Activated naive CD4-positive, alpha-beta T cell treated with anti-CD3 and anti-CD28 coated beads, Interleukin-2, amount 50 U/mL, for 16 hours (primary cell): ENCODE data around the gene MAVS.

ENCODE experiments used
- DNase-seq: peaks from one replicate; pipeline ENCODE4 v3.0.0-alpha.2; 2020

The MAVS gene

DNA sequence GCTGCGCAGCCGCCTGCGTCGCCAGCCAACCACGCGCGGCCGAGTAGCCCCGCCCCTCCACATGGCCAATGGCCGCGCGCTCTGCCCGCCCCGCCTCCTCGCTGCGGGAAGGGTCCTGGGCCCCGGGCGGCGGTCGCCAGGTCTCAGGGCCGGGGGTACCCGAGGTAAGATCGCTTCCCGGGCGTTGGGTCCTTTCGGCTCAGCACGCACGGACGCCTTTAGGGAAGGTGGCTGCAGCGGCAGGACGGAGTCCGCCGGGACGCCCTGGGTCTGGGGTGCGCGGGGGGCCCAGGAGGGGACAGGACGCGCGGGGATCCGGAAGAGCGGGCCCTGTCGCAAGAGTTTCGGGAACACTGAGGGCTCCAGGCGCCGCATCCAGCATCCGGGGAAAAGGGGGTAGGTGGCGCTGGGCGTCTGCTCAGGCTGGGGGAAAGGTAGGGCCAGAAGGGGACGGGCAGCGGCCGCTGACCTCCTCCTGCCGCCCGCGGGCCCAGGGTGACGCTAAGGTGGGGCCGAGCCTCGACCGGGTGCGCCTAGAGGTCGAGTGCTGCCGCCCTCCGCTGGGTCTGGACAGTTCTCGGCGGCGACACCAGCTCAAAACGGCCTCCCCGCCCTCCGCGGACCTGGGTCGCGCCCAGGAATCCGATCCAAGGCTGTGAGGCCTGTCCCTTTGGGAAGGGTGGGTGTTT, at the start of gene MAVS:
MAVS (plus strand) TSS at position 95 of the 689 bp plus-strand sequence. CDS start 7,791 bp downstream, outside the sequence.
- peak; percentile 89 for DNase-seq

DNA sequence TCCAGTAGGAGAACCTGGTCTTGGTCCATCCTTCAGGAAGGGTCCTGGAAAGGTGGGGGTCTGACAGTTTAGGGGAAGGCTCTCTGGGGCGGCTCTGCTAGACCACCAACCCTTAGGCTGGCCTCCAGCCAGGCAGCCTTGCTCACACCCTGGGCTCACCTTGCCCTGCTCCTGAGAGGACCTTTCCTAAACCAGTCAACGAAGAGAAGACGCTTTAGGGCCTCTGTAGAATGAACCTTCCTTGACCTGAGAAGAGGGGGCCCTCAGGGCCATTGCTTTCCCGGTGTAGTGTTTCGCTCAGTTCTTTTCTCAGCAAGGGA, 49.4 kb upstream of the MAVS start:
- DNase-seq, result no peak

DNA sequence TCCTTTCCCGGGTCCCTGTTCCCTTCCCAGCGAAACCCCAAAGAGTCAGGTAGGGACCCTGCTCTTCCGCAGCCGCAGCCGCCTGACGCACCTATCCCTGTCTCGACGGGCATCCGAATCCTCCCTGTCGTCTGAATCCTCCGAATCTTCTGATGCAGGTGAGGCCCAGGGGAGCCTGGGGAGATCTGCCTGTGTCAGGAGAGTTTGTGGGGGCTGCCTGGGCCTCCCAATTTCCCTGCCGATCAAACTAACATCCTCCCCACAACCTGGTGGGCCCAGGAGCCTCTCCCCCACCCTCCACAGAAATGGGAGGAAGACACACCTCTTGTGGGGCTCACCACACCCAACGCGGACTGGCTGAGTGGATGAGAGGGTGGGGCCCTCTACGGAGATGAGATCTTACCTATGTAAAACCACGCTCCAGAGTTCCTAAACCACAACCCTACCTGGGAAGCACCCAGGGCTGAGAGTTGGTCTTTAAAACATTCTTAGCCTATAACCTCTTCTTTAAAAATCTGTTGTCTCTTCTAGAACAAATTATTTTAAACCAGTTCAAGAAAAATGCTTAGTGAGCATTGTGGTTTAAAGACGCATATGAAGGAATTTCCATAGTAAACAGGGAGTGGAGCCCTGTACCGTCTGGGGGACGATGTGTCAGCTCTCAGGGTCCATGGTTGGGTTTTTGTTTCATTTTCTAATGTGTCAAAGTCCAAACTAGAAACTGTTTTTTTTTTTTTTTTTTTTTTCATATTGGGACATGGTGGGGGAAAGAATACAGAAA, 48.9 kb upstream of the MAVS start:
- peak; percentile 40 for DNase-seq

DNA sequence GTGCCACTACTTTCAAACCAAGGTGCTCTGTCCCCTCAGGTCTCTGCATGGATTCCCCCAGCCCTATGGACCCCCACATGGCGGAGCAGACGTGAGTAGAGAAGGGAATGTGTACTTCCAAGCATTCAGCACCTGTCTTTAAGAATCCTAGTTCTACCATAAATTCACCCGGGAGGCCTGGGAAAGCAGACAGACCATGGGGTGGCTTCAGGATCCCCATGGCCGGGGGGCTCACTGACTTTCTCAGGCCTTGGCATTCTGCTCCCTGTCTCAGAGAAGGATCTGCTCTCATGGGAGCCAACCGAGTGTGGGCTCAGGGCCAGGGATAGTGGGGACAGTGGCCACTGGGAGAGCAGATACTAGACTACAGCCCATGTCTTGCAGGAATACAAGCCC, 48.3 kb upstream of the MAVS start:
- no peak for DNase-seq

GRCh38 chr20:3798908-3799248, 47.8 kb upstream of the MAVS start:
- no peak for DNase-seq

DNA sequence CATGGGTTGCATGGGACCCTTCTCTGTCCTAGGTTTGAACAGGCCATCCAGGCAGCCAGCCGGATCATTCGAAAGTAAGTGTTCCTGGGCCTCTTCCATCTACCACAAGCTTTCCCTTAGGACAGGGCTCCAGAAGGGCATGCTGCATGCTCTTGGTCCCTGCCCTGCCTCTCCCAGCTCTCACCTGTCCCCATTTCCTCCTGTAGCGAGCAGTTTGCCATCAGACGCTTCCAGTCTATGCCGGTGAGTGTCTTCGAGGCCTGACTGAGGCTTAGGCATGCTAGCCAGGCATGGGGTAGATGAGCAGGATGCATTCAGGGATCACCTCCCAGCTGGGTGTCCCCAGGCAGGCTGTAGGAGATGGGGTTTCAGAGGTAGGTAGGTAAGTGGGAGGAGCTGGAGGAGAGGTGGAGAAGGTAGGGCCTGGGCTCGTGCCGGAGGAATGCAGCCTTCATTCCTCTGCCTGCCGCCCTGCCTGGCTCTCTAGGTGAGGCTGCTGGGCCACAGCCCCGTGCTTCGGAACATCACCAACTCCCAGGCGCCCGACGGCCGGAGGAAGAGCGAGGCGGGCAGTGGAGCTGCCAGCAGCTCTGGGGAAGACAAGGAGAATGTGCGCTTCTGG, 46.3 kb upstream of the MAVS start:
- DNase-seq, result no peak

- DNase-seq, result no peak
Measured at GRCh38 chr20:3800878-3801260, 45.8 kb upstream of the MAVS start.

DNA sequence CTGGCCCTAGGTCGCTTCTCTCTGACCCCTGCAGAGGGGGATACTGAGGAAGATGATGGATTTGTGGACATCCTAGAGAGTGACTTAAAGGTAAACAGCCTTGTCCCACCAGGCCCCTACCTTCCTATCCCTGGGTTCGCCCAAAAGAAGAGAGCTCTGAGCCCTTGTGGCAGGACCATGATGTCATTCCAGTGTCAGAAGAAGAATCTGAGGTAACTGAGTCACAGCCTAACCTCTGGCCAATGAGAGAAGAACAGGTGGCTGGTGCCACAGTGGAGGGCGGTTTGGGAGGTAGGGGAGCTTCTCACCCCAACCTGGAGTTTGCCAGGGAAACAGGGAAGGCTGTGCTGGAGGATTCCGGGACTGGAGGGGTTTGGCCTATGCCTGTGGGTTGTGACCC, 45.3 kb upstream of the MAVS start:
- DNase-seq, result no peak

DNA sequence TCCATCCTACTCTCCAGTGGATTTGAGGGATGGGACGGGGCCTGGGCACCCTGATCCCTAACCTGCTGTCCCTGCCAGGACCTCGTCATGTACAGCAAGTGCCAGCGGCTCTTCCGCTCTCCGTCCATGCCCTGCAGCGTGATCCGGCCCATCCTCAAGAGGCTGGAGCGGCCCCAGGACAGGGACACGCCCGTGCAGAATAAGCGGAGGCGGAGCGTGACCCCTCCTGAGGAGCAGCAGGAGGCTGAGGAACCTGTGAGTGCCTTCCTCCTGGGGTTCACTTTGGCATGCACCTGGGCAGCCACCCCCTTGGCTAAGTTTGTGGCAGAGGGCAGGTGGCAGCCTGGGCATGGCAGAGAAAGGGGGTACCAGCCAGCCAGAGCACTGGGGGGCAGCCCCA, 44.8 kb upstream of the MAVS start:
- no peak for DNase-seq

DNA sequence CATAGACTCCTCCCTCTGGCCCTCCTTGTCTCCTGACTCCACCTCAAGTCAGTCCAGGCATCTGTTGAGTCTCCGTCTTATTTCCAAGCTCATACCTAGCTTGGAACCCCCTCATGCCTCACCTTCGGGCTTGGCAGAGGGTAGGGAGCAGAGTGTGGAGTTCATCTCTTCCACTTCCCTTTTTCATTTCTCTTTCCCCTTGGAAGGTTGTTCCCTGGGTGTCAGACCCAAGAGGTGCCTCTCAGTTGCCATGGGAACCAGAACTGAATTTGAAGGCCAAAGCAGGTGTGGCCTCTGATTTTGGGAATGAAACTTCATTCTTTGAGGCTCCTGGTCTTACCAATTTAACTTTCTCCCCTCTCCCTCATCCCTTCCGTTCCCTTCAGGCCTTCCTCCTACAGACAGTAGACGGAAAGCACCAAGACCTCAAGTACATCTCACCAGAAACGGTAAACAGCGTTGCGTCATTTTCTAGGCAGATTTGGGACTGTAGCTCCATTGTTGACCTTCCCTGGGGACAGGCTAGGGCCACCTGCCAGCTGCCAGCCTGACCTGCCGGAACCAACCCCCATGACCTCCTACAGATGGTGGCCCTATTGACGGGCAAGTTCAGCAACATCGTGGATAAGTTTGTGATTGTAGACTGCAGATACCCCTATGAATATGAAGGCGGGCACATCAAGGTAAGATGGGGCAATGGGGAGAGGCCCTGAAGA, 44.0 kb upstream of the MAVS start:
- DNase-seq, result no peak

DNA sequence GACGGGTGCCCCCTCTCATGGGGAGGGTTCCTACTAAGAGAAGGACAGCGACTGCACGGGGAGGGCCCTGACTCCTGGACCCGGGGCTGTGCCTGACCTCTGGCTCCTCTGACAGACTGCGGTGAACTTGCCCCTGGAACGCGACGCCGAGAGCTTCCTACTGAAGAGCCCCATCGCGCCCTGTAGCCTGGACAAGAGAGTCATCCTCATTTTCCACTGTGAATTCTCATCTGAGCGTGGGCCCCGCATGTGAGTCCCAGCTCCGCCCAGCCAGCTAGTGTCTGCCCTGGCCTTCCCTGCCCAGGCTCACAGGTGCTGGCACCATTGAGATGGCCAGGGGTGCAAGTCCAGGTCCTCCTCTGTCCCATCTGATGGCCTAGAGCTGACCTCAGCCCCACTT, 43.3 kb upstream of the MAVS start:
- DNase-seq, result no peak

DNA sequence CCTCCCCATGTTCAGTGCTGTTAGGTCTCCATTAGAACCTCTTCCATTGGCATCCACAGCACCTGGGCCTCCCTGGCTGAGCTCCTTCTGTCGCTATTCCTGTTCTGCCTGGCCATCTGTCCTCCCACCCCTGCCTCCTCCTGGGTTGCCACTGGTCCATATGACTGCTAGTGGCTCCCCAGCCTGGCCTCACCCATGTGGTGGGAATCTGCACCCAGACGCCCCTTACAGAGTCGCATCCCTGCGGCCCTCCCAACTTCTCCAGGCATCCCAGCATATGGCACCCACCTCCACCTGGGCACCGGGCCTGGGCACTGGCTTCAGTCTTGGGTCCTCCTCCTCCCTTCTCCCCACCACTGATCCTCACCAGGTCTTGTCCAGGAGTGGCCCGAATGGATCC, 42.8 kb upstream of the MAVS start:
- no peak for DNase-seq

DNA sequence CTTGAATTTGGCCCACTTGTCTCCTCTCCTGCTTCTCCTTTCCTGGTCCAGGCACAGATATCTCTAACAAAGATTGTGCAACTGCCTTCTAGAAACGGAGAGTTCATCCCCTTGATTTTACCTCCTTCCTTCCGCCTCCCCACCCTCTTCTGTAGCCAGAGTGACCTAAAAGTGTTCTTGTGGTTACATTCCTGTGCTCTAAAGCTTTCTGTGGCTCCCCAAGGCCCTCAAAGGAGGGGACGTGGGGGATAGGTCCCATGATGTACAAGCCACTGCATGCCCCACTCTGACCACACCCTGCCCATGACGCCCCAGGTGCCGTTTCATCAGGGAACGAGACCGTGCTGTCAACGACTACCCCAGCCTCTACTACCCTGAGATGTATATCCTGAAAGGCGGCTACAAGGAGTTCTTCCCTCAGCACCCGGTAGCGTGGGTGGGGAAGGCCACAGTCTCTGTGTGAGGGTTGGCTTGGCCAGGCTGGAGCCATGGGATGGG, 42.3 kb upstream of the MAVS start:
- no peak for DNase-seq

DNA sequence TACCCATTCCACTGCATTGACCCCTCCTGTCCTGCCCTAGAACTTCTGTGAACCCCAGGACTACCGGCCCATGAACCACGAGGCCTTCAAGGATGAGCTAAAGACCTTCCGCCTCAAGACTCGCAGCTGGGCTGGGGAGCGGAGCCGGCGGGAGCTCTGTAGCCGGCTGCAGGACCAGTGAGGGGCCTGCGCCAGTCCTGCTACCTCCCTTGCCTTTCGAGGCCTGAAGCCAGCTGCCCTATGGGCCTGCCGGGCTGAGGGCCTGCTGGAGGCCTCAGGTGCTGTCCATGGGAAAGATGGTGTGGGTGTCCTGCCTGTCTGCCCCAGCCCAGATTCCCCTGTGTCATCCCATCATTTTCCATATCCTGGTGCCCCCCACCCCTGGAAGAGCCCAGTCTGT, 41.9 kb upstream of the MAVS start:
- DNase-seq, result no peak

- DNase-seq, result no peak
Measured at GRCh38 chr20:3808544-3808943, 38.1 kb upstream of the MAVS start.

- DNase-seq, result peak; percentile 96
Measured at GRCh38 chr20:3811467-3812258, 35.0 kb upstream of the MAVS start.

DNA sequence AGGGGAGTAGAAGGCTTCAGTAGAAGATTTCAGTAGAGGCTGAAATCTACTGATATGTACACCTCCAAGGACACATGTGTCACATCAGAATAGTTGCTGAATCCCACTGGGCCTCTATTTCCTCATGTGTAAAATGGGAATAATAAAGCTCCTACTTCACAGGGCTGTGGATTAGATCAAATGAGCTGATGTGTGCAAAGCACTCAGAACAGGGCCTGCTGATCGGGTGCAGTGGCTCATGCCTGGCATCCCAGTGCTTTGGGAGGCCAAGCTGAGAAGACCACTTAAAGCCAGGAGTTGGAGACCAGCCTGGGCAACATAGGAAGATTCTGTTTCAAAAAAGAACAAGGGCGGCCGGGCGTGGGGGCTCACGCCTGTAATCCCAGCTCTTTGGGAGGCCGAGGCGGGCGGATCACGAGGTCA, 34.4 kb upstream of the MAVS start:
- no peak for DNase-seq

GRCh38 chr20:3812975-3813847, 33.4 kb upstream of the MAVS start:
- no peak for DNase-seq

GRCh38 chr20:3813848-3814581, 32.6 kb upstream of the MAVS start:
- DNase-seq, result no peak

- no peak for DNase-seq
Measured at GRCh38 chr20:3814928-3815495, 31.6 kb upstream of the MAVS start.
